OCI-LY3 (cell line): ENCODE data around the gene BMPER.

Source experiments
- CTCF ChIP-seq: fragments of 200-600, 300-600 bp; sonication (generic); IDR thresholded peaks from 2 replicates; pipeline ENCODE4 v1.5.1; 2014; ENCODE audit warnings: antibody characterized with exemption, low read length, low read depth
- EZH2phosphoT487 ChIP-seq: fragments of 200-600 bp; shearing (Covaris generic); IDR thresholded peaks from 2 replicates; pipeline ENCODE4 v1.6.1; 2018; ENCODE audit warnings: antibody characterized with exemption, mixed run types, low read depth

- no peak for TF ChIP-seq CTCF
- no peak for TF ChIP-seq EZH2phosphoT487
These were observed 226.0 kb downstream of the BMPER start for GRCh38 chr7:34131371-34131770.
